Stimulated activated naive CD4-positive, alpha-beta T cell treated with Interleukin-2 at 50 U/mL for 16 hours (primary cell): ENCODE results near the gene CAST.
A peak's percentile ranks its signal among the peaks of the same experiment; 100 is the strongest.
"Not testable (repeated sequence)": the region's sequence is repeated elsewhere in the genome, so short reads cannot be mapped to it uniquely, and the experiment has no call there.

ENCODE experiments used
- DNase-seq: peaks from one replicate; lab custom pipeline; 2025; lab: John Stamatoyannopoulos, UW

CAST gene

DNA sequence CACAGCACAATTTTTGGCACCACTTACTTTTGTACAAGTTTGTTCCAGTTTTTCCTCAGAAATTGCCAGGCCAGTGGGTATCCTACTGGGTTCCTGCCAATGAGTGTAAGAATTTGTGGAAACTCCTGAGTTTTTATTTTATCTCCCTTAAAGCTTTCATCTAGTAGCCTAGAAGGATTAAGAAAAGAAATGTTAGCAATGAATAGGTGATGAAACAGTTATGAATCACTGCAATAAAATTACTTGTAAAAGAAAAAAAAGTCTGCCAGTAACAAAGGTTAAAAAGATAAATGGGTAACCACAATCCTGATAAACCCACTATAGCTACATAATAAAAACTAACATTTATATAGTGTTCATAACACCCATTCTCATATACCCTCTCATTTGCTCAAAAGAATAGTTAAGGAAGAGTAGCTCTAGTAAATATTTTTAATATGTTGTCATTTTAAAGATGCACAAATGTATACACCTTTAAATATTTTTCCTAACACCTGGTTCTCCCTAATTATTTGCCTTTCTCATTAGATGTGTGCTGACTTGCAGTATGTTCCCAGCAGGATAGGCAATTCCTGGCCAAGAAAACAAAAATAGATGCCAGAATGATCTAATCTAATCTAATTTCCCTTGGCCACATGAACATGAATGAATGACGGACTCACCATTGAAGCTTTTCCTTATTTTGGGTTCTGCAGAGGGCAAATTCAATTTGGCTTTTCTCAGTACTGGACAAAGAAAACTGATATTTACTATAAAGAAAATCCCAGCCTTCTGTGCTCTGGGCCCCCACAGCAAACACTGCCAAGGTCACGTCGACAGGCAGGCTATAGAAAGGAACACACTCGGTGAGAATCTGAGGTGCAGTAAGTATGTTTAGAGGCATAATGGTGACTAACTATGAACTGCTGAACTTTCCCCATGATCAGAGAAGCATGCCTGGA, 119.1 kb downstream of the CAST start:
- no peak for DNase-seq

DNA sequence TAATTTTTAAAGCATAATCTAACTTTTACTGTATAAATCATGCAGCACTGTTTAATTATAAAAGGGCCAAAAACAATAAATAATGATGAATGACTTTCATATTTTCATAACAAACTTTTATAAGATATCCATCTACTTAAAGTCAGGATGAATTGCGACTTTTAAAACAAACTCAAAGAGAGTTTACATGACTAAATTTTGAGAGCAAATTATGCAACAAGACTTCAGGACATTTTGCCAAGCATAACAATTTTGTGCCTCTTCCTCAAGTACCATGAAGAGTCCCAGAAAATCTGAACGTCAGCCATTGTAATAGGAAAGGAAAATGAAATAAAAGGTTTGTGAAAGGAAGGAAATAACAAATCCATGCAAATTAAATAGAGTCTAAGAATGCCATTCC, 121.2 kb downstream of the CAST start:
- no peak for DNase-seq

DNA sequence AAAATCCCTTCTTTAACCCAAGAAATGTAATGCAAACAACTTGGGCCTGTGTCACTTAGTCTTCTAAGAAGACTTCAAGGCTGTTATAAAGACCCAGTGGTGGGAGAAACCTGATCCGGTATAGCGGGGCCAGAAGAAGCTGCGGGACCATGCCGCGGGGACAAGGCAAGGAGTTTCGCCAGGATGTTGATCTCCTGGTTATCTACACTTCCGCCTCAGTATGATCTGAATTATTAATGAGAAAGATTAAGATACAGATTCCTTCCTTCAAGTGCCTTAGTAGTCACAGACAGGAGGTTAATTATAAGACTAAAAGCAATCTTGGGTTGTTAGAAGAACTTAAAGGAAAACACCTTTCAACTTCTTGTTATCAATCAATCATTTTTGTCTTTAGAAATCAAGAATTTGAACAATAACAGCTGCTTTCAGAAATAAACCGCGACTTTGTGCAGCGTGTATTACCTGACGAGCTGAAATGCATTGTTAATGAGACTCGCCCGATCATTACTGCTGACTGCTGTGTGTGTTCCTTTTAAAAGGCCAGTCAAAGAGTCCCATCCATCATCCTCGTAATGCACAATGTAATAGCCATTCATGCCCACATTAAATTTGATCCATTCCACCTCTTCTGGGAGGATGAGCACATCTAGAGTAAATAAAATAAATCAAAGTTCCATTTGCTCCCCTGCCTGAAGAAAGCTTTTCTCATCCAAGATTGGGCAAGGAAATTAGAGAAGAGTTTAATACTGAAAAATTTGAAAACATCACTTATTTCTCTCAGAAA, 123.3 kb downstream of the CAST start:
- no peak for DNase-seq

DNA sequence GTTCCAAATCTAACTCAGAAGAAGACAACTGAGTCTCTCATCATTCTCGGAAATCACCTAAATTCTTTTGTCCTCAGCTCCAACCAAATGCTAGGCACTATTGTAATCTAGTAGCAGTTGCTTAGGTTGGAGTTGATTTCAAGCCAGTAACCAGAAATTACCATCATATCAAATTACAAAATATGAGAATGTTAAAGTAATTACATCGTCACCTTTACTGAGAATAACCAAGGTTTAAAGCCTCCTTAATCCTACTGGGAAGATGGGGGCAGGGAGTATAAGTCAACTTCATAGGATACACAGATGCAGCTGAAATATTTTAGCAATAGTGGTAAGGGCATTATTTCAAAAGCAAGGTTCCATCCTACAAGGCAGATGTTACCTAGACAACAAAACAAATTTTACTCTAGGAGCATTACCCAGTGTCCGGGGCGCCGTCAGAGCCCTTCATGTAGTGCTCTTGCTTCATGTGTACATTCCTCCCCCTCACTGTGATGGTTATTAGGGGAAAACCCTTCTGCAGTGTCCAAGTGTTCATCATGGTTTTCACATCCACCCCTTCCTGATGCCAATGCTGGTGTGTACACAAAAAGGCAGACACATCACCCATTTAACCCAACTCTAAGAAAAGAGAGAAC, 126.1 kb downstream of the CAST start:
- DNase-seq: no peak

DNA sequence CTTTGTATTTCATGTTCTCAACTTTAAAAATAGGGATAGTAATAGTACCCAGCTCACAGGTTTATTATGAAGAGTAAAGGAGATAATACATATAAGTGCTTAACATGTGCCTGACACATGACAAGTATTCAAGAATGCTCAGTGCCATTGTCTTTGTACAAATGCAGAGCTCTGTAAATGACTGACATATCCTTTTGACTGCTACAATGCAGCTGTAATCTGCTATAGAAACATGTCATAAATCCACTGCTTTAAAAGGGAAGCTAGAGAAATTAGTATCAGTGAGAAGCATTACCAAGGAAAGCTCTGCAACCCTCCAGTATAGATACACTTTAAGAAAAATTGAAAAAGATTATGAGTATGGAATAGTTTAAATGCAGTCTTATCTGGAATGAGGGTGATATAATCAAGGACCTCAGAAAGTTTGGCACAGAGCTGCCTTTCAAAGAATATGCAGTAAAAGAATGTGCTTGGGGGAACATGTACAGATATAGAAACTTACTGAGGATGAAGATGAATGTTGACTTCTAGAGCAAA, 127.7 kb downstream of the CAST start:
- no peak for DNase-seq

DNA sequence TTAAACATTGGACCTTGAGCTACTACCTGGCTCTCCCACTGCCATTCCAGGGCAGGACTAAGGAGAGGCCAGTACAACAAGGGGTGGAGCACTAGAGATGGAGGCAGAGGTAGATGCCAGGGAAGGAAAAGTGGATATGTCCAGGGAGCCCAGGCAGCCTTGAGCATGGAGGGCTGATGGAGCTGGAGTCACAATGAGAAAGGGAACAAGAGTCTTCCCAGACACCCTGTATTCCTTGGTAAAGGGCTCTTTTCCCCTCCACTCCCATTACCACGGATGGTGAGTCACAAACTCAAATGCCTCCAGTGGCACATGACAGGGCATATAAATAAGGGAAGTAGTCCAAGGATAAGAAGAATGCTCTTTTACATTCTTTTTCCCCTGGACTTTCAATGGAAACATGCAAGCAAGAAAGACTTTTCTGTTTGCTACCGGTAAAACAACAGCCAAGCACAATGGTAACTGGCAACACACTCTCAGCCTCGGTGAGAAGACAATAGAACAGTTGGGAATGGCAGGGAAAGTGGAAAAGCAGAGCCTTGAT, 128.9 kb downstream of the CAST start:
- no peak for DNase-seq

DNA sequence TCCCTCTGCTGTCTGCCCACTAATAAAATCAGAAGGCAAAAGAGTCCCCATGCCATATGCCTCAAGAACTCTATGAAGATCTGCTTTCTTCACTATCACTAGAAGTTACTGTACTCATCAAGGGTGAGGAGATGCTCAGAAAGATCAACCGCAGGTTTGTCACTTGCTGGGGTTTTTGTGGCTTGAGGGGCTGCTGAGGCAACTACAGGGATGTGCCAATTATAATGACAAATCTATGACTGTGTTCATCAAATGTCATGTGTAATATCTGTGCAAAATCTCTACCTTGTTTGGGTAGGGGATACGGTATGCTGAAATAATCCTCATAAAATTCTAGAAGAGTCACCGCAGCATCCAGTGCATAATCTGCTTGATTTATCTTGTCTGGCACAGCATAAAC, 132.6 kb downstream of the CAST start:
- peak; percentile 49 for DNase-seq

DNA sequence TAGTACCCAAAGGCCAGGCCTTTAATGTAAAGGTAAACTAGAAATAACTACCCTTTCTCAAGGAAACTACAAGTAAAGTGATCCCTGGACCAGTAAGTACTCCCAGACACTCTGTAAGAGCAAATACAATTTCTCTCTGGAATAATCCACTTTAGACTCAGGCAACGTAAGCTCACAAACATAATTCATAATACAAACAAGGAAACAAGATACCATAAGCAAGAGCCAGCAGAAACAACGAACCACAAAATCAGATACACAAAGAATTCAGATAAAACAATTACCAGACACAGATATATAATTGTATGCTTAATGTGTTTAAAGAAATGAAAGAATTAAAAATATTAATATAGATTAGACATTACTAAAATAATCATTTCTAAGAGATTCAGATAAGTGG, 133.4 kb downstream of the CAST start:
- no peak for DNase-seq

DNA sequence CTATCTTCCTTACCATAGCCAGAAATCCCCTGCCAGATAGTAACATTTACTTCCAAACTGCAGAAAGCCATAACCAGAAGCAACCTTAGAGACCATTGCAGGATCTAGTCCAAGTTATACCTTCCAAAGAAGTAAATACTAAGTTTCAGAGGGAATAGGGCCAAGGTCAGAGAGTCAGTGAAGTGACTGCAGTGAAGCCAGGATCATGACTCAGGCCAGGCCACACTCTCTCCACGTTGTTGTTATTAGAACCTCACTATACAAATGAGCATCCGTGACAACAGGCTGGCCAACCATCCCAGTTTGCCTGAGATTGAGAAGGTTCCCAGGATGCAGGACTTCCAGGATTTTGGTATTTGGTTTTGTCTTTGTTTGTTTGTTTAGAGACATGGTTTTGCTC, 134.3 kb downstream of the CAST start:
- DNase-seq: no peak

DNA sequence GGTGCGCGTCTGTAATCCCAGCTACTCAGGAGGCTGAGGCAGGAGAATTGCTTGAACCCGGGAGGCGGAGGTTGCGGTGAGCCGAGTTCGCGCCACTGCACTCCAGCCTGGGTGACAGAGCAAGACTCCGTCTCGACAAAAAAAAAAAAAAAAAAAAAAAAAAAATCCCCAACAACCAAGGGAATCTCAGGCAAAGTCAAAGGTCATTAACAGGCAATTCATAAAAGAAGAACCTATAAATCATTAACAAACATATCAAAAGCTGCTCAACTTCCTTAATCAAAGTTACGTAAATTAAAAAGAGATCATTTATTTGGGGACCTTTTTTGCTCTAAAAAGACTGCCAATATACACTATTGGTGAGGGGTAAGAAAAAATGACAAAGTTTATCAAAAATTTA, 139.5 kb downstream of the CAST start:
- DNase-seq: not testable (repeated sequence)

DNA sequence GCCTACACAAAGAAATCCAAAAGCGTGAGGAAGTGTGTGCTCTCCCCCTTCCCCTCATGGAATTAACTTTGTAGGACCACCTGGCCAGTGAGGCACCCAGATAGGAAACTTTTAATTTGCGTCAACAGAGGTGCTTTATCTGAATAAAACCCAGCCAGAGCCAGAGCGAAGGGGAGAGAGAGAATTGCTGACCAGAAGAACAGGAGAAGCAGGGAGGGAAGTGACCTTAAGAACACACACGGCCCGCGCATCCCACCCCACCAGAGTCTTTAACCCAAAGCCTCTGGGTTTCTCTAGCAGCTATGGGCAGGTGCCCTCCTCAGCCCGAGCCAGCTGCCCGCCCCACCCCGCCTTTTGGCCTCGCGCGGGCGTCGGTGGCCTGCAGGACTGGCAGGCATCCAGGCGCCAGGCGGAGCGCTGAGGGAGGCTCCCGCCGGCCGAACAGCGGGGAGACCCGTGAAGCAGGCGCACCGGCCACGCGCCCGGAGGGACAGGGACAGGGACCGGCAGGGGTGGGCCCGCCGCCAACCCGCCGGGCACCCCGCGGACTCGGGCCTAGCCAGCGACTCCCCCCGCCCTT, 145.0 kb downstream of the CAST start:
- DNase-seq: peak; percentile 58

DNA sequence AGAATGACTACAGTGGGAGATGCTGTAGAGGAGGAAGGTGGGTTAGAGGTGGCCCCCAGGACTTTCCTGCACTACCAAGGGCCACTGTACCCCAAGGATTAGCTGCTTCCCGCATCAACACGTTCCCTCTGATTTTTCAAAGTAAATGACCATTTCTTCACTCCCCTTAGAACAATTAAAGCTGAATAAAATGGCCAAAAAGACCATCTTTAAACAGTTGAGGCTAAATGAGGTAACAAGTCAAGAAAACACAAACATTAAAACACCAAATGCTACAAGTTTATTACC, 146.3 kb downstream of the CAST start:
- no peak for DNase-seq

DNA sequence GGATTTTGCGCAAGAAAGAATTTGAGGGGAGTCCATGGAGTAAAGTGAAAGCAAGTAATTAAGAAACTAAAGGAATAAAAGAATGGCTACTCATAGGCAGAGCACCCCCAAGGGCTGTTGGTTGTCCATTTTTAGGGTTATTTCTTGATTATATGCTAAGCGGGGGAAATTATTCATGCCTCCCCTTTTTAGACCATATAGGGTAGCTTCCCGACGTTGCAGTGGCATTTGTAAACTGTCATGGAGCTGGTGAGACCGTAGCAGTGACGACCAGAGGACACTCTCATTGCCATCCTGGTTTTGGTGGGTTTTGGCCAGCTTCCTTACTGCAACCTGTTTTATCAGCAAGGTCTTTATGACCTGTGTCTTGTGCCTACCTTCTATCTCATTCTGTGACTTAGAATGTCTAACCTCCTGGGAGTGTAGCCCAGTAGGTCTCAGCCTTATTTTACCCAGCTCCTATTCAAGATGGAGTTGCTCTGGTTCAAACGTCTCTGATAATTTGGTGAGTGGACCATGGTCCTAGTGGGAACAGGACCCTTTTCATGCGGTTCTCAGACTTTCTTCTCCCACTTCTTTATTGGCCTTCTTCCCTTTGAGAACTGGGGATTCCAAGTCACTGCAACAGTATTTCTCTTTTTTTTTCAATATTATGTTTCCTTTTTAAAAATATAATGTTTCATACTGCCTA, 146.8 kb downstream of the CAST start:
- DNase-seq: no peak

DNA sequence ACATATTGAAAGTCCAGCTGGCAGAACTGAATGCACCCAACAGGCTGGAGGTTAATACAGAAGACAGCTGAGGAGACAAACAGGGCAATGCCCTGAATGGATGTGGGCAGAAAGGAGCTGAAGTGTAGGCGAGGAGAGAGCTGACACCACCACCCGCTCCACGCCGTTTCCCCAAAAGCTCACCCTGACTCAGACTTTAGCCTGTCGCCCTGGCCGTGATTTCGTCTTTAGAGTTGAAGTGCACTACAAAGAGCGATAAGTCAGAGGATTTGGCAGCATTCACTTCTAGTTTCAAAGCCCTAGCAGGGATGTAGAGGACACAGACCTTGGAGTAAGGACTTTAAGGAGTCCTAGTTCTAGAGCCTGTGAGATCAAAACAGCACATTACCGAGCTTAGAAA, 147.7 kb downstream of the CAST start:
- peak; percentile 6 for DNase-seq

DNA sequence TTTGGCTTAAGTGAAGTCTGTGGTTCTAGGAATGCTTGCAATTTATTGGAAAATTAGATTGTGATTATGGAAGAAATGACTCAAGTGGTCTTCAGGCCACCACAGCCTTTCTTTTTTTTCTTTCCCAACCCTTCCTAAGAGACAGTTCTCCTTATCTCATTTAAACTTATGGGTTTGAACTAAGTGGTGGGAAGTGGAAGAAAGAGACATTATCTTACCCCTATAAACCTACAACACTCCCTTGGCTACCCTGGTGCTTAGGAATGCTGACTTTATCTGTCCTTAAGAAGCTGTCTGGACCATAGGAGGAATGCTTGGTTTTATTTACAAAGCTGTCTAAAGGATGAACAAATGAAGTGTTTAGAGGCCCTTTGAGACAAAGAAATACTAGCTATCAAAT, 150.7 kb downstream of the CAST start:
- DNase-seq: no peak

DNA sequence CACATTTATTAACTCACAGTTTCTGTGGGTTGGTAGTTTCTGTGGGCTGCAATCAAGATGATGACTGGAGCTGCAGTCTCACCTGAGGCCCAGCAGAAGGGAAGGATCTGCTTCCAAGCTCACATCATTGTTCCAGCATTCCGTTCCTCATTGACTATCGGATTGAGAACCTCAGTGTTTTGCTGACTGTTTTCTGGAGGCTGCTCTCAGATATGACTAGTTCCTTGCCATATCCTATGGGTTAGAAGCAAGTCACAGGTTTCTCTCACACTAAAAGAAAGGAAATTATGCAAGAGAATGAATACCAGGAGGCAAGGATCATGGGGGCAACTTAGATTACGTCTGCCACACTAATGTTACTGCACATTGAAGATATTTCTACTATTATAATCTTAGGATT, 151.9 kb downstream of the CAST start:
- no peak for DNase-seq

DNA sequence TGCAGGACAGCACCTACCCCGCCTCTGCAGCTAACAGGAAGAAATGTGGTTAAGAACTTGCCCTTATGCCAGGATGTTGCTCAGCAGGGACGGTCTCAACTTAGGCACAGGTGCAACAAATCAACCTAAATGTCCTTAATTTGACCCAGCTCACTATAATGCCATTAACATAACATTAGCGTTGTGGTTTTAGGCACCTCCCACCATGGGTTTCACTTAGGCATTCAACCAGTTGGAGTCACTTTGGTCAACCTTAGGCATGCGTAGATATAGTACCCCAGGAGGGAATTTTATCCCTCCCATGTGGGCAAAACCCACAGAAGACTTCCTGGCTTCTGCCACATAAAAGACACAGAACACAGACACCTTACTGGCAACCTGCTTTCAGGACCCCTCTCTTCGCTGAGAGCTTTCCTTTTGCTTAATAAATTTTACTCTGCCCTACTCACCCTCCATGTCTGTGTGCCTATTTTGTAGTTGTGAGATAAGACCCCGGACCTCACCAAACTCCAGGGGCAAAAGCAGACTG, 154.3 kb downstream of the CAST start:
- DNase-seq: peak; percentile 39

DNA sequence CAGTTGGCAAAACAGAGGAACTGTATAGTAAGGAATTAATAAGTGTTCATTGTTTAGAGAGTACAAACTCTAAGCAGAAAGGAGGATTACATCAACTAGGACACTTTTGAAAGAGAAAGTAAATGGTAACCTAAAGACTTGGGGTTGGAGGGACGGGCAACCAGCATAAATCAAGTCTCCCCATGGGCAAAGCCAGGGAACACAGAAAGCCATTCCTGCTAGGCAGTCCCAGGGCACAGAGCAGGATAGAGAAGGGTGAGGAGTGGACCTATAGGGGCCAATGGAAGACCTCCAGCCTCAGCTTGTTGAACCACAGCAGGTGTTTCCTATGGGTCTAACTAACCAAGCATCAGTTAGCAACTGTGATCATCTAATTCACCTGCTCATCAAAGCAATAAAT, 154.8 kb downstream of the CAST start:
- DNase-seq: no peak

DNA sequence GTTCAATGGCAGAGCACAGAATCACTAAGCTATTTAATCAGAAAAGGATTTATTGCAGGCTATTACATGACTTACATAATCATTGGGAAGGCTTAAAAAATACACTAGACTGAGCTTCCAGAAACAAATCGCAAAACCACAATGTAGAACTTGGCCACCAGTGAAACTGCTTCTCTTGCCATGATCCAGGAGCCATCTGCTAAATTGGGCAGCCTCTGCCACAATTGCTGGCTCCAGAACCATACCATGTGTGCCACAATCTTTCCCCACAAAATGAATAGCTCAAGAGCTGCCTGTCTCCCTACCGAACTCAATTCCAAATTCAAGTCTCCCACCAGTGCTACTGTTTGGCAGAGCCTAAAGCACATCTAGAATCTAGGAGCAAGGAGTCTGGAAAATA, 155.3 kb downstream of the CAST start:
- DNase-seq: no peak

DNA sequence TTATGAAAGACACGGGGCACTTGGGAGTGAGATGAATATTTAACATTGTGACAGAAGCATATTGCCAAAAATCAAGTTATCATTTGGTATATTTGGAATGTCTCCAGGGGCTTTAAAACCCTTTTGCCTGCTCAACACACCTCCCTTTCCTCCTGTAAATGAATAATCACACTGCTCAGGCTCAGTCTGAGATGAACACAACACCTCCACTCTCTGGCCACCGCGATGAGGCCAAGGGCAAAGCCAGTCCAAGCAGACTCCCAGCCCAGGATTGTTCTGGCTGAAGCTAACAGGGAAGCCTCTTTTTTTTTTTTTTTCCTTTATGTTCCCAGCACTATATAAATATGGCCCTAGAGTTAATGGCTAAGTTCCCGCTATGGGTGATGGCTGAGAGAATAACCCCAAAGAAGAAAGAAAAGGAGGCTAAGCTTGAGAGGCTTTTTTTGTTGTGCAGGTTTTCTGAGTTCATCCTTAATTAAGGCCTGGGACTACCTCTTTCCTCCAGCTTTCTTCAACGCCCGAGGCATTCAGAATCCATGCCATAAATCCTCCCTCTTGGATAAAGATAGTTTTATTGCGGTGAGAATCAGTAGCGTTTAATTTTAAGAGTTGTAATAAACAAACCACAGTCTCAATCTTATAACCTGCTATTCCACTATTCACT, 156.1 kb downstream of the CAST start:
- DNase-seq: no peak

DNA sequence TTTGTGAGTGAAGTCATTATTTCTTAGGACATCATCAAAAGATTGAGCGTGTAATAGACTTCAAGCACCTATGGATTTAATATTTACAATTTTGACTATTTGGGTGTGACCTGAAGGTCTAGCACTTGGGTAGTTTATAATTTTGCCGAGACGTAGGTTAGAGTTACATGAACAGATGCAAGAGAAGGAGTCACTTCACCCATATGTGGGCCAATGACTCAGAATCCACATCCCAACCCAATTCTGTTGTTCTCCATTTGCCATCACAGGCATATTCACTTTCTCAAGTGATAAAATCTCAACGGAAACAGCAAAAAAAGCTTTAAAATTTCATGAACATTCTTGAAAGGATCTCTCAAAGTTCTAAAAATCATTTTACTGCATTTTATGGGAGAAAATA, 157.6 kb downstream of the CAST start:
- DNase-seq: no peak
